KMS-11 (cell line): ENCODE measurements around the gene CRAMP1.

Source experiments
- H2AFZ ChIP-seq: fragments of 200-600 bp; sonication (generic); 2 replicates; pipeline ENCODE4 v1.6.1; 2016; ENCODE audit warnings: antibody characterized with exemption, mixed run types, low read depth
- H3K27ac ChIP-seq: fragments of 200-600 bp; sonication (generic); 2 replicates; pipeline ENCODE4 v1.6.1; 2016; ENCODE audit warnings: mild to moderate bottlenecking, mixed run types
- H3K27me3 ChIP-seq: fragments of 200-600 bp; sonication (generic); 2 replicates; pipeline ENCODE4 v1.6.1; 2017; ENCODE audit warnings: mild to moderate bottlenecking, low read depth, mixed run types, moderate library complexity; ENCODE audit not compliant: insufficient read depth
- H3K36me3 ChIP-seq: fragments of 200-600 bp; sonication (generic); 2 replicates; pipeline ENCODE4 v1.6.1; 2017; ENCODE audit warnings: mild to moderate bottlenecking, mixed run types; ENCODE audit not compliant: insufficient read depth
- H3K4me1 ChIP-seq: fragments of 200-600 bp; sonication (generic); 2 replicates; pipeline ENCODE4 v1.6.1; 2016; ENCODE audit warnings: mild to moderate bottlenecking, low read depth, mixed run types; ENCODE audit not compliant: poor library complexity, severe bottlenecking
- H3K4me2 ChIP-seq: fragments of 200-600 bp; sonication (generic); 2 replicates; pipeline ENCODE4 v1.7.0; 2016; ENCODE audit warnings: mild to moderate bottlenecking, mixed run types
- H3K4me3 ChIP-seq: fragments of 200-600 bp; sonication (generic); IDR thresholded peaks from 2 replicates; pipeline ENCODE4 v1.6.1; 2017; ENCODE audit warnings: low read depth, low read length, mixed read lengths; ENCODE audit not compliant: insufficient read depth
- H3K79me2 ChIP-seq: fragments of 200-600 bp; sonication (generic); 2 replicates; pipeline ENCODE4 v1.6.1; 2016; ENCODE audit warnings: low read depth, mixed run types; ENCODE audit not compliant: insufficient read depth
- H3K9ac ChIP-seq: fragments of 200-600 bp; sonication (generic); 2 replicates; pipeline ENCODE4 v1.6.1; 2016; ENCODE audit warnings: mild to moderate bottlenecking, mixed run types
- H4K20me1 ChIP-seq: fragments of 200-600 bp; sonication (generic); 2 replicates; pipeline ENCODE4 v1.6.1; 2016; ENCODE audit warnings: mild to moderate bottlenecking, mixed run types; ENCODE audit not compliant: insufficient read depth
- TF ChIP-seq, protein P1 (sequence below): fragments of 200-600 bp; sonication (generic); conservative IDR thresholded peaks from 2 replicates; pipeline ENCODE4 v1.6.1; 2017; ENCODE audit warnings: low read depth, mild to moderate bottlenecking, antibody characterized with exemption, low read length, moderate library complexity, mixed read lengths

CRAMP1 gene

DNA sequence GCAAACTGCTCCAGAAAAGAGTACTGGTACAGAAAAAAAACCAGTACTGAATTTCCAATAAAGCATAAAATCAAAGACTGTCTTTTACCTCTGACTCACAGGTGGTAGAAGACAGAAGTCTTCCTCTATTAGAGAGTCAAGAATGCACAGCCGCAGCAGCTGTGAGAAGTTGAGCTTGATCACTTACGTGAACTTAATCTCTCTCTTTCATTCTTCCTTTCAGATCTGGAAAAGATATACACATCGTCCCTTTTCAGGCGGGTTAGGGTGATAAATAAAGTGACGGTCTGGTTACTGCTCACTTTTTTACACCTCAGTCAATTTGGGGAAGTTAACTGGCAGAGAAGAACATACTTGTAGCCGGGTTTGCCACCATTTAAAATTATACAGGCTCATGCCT lies 4.2 kb upstream of the CRAMP1 start:
- Histone ChIP-seq H3K36me3 (no peaks in the 10 kb centered on the region), H3K27me3 (peaks cover 1% of the 10 kb centered on the region; the same call in 1 of the 2 replicates), H4K20me1 (no peaks in the 10 kb centered on the region), H3K79me2 (peaks cover 5% of the 10 kb centered on the region; the same call in 1 of the 2 replicates), H3K9ac (no peak overlapping the region), H2AFZ (no peak overlapping the region), H3K4me1 (peaks cover 7% of the 10 kb centered on the region), H3K4me3 (no peak overlapping the region), H3K4me2 (no peak overlapping the region), H3K27ac (no peak overlapping the region)
- TF ChIP-seq, protein P1, sequence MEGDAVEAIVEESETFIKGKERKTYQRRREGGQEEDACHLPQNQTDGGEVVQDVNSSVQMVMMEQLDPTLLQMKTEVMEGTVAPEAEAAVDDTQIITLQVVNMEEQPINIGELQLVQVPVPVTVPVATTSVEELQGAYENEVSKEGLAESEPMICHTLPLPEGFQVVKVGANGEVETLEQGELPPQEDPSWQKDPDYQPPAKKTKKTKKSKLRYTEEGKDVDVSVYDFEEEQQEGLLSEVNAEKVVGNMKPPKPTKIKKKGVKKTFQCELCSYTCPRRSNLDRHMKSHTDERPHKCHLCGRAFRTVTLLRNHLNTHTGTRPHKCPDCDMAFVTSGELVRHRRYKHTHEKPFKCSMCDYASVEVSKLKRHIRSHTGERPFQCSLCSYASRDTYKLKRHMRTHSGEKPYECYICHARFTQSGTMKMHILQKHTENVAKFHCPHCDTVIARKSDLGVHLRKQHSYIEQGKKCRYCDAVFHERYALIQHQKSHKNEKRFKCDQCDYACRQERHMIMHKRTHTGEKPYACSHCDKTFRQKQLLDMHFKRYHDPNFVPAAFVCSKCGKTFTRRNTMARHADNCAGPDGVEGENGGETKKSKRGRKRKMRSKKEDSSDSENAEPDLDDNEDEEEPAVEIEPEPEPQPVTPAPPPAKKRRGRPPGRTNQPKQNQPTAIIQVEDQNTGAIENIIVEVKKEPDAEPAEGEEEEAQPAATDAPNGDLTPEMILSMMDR = no peak

DNA sequence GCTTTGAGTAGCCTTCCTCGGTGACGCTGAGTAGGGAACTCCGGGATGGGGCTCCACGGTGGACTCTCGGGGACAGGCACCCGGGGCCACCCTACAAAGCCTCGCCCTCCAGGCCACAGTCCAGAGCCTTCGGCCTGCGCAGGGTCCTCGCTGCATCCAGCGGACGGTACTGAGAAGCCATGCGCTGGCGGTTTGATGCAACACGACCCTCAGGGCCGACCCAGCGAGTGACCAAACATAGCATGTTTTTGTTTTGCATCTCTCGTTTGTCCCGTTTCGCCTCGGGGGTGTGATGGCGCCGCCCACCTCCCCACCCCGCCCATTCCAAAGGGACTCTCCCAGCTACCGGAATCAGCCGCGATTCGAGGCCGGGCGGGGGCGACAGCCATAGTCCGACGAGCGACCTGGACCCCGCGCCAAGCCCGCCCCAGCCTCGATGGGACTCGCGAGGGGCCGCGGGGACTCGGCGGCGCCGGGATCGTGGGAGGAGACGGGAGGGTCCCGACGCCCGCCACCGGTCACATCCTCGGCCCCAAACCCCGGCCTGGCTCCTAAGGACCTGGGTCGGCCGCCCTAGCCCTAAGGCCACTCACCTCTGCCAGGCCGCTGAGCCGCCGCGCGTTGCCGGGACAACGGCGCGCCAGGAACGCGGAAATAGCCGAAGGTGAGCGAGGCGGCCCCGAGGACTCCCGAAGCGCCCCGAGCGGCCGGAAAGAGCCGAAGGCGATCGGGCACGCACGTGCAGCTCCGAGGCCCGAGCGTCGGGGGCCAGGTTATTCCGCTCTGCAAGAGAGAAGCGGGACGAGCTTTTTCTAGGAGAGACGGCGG lies 1.9 kb upstream of the CRAMP1 start:
- Histone ChIP-seq H3K36me3 (no peaks in the 10 kb centered on the region), H3K79me2 (peaks cover 13% of the 10 kb centered on the region; the same call in 1 of the 2 replicates), H3K27ac (peak overlapping the region; percentile 79), H3K27me3 (peaks cover 10% of the 10 kb centered on the region; the same call in 1 of the 2 replicates), H2AFZ (peak overlapping the region; percentile 90), H4K20me1 (no peaks in the 10 kb centered on the region), H3K4me2 (peak overlapping the region; percentile 93), H3K9ac (peak overlapping the region; percentile 79), H3K4me3 (no peak overlapping the region), H3K4me1 (peaks cover 16% of the 10 kb centered on the region)
- TF ChIP-seq, protein P1 = no peak

DNA sequence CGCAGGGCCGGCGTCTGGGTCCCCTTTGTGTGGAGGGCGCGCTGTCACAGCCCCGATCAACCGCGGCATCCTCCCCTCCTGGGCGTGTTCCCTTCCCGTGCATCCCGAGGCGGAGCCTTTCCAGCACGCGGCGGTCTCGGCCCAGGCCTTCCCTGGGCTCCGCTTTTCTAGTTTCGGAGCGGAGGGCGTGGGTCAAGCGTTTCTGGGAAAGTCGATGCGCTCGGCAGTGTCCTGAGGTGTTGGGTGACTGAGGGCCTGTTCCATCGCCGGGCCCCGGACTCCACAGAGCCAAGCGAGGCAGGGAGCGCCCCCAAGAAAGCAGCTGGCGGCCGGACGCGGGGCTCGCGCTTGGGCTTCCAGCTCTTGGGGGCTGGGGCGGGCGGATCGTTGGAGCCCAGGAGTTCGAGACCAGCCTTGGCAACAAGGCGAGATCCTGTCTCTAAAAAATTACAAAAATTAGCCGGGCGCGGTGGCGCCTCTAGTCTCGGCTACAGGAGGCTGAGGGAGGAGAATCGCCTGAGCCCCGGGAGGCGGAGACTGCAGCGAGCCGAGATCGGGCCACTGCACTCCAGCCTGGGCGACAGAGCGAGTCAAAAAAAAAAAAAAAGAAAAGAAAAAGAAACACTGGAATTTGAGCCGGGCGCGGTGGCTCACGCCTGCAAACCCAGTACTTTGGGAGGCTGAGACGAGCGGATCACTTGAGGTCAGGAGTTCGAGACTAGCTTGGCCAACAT lies 1.1 kb upstream of the CRAMP1 start:
- Histone ChIP-seq H3K4me2 (peak overlapping the region; percentile 93), H3K36me3 (no peaks in the 10 kb centered on the region), H3K27ac (peak overlapping the region; percentile 79), H4K20me1 (no peaks in the 10 kb centered on the region), H3K4me1 (peaks cover 16% of the 10 kb centered on the region), H3K9ac (peak overlapping the region; percentile 79), H2AFZ (peak overlapping the region; percentile 90), H3K79me2 (peaks cover 13% of the 10 kb centered on the region; the same call in 1 of the 2 replicates), H3K4me3 (no peak overlapping the region), H3K27me3 (peaks cover 10% of the 10 kb centered on the region; the same call in 1 of the 2 replicates)
- TF ChIP-seq, protein P1 = no peak

DNA sequence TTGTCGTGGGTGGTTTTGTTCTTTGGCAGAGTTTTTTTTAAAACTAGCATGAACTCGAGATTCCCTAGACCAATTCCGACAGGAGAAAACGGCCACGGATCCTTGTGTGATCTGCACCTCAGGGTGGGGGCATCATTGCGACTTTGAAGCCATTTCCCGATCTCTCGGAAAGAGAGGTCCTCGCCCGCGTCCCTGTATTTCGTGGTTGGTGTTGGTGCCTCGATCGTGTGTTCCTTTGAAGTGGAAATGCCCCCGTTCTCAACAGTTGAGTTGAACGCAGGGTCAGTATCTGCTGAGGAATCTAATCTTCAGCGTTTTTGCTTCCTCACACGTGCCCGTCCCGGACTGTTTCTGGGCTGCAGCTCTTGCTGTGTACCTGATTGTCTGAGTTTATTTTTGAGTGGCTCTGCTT lies 1.1 kb downstream of the CRAMP1 start:
- Histone ChIP-seq H3K27me3 (peaks cover 10% of the 10 kb centered on the region; the same call in 1 of the 2 replicates), H3K27ac (no peak overlapping the region), H4K20me1 (no peaks in the 10 kb centered on the region), H3K4me2 (peak overlapping the region; percentile 98), H2AFZ (no peak overlapping the region), H3K36me3 (no peaks in the 10 kb centered on the region), H3K9ac (peak overlapping the region; percentile 44; the same call in 1 of the 2 replicates), H3K4me3 (peak overlapping the region; percentile 43), H3K79me2 (peaks cover 19% of the 10 kb centered on the region; the same call in 1 of the 2 replicates), H3K4me1 (peaks cover 16% of the 10 kb centered on the region)
- TF ChIP-seq, protein P1 = no peak
